Mesothelial cell of epicardium (in vitro differentiated cells): Measurements from ENCODE around the gene LDB1. TPM values are rescaled to one million over a fixed set of nuclear protein-coding genes. Genes with fewer than 3 reads are reported as not detected.

Experiments
- DNase-seq, 2 experiments: peaks; one replicate each; pipeline ENCODE4 v3.0.0; 2021; ENCODE audit warnings: low spot score in 2 of 2; ENCODE audit not compliant: unreplicated experiment in 2 of 2
- H3K27ac Mint-ChIP-seq: 2 replicates; pipeline ENCODE4 v1.8.0; 2021; ENCODE audit warnings: mixed read lengths
- H3K27me3 Mint-ChIP-seq: 2 replicates; pipeline ENCODE4 v1.8.0; 2021; ENCODE audit warnings: low read depth, mixed read lengths
- H3K36me3 Mint-ChIP-seq: 2 replicates; pipeline ENCODE4 v1.8.0; 2021; ENCODE audit warnings: mixed read lengths
- H3K4me1 Mint-ChIP-seq: 2 replicates; pipeline ENCODE4 v1.8.0; 2021; ENCODE audit warnings: mixed read lengths
- H3K4me3 Mint-ChIP-seq: 2 replicates; pipeline ENCODE4 v1.8.0; 2021; ENCODE audit warnings: mild to moderate bottlenecking, moderate library complexity, mixed read lengths
- H3K9me3 Mint-ChIP-seq: 2 replicates; pipeline ENCODE4 v1.8.0; 2021; ENCODE audit warnings: mixed read lengths
- total RNA-seq: library from RNA; stranded (reverse); gene quantifications from 3 replicates; pipeline ENCODE4 v1.2.1, GENCODE V29; 2021
- TF ChIP-seq, protein P1 (sequence below): fragments of 200-600 bp; sonication (generic); IDR thresholded peaks from one replicate; pipeline ENCODE4 v1.5.0; 2021; ENCODE audit warnings: antibody characterized with exemption; ENCODE audit not compliant: unreplicated experiment

LDB1 gene
- total RNA-seq, 1 donor from 2014 or later, result 178 TPM

DNA sequence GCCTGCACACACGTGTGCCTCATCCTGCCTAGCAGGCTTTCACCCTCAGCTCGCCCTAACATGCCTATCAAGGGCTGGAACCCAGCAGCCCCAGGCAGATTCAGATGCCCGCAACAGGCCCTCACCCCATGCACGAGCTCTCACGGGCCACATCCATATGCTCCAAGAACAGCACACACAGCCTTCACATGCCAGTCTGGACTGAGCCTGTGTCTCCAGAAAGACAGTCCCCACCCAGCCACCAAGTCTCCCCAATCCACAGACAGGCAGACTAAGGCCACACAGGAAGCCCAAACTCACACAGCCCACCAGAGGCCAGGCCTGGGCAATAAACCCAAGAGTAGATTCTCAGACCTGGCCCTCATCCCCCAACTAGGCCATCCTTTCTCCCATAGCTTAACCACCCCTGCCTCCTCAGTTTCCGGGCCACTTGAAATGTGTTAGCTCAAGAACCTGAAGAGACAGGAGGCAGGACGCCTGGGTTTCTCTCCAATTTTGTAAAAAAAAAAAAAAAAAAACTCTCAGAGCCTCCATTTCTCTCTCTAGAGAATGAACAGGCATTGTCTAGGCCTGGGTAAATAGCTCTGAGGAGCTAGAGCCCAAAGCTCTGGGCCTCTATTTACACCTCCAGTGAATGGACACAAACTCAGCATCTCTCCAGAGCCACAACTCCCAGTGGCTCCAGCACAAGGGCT lies 6.8 kb downstream of the LDB1 start:
- peaks cover 49% of the 10 kb centered on the region for H3K4me1 Mint-ChIP-seq

DNA sequence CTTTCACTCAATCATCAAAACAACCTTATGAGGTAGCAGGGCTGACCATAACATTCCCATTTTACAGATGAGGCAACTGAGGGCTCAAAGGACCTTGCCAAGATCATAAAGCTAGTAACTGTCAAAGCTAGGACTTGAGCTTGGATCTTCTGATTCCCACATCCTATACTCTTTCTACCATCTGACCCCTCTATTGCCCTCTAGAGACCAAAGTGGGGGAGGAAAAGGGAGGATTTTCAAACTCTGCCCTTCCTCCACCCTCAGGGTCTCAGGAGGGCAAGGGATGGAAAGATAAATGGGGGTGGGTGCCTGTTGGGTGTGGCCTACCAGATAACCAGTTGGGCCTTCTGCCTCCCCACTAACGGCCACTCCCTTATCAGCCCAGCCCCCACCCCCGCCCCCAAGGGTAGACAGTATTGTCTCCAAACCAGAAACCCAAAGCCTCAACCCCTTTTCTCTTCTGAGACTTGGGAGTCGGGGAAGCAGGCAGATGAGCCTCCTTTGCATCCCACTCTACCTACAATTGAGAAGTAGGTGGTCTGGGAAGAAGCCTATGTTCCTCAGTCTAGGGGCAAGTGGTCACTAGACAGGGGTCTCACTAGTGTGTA lies 7.9 kb downstream of the LDB1 start:
- Mint-ChIP-seq H3K4me1 (peaks cover 39% of the 10 kb centered on the region), H3K4me3 (peak overlapping the region; percentile 90), H3K27ac (peak overlapping the region; percentile 82), H3K9me3 (no peaks in the 10 kb centered on the region), H3K36me3 (peaks cover 24% of the 10 kb centered on the region), H3K27me3 (no peaks in the 10 kb centered on the region)
- no peak for DNase-seq
- TF ChIP-seq, protein P1, sequence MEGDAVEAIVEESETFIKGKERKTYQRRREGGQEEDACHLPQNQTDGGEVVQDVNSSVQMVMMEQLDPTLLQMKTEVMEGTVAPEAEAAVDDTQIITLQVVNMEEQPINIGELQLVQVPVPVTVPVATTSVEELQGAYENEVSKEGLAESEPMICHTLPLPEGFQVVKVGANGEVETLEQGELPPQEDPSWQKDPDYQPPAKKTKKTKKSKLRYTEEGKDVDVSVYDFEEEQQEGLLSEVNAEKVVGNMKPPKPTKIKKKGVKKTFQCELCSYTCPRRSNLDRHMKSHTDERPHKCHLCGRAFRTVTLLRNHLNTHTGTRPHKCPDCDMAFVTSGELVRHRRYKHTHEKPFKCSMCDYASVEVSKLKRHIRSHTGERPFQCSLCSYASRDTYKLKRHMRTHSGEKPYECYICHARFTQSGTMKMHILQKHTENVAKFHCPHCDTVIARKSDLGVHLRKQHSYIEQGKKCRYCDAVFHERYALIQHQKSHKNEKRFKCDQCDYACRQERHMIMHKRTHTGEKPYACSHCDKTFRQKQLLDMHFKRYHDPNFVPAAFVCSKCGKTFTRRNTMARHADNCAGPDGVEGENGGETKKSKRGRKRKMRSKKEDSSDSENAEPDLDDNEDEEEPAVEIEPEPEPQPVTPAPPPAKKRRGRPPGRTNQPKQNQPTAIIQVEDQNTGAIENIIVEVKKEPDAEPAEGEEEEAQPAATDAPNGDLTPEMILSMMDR, result no peak

More for the DNA sequence above, 6.8 kb downstream of the LDB1 start:
- Mint-ChIP-seq H3K9me3 (no peaks in the 10 kb centered on the region), H3K27ac (peak overlapping the region; percentile 82), H3K36me3 (peaks cover 20% of the 10 kb centered on the region), H3K4me3 (peak overlapping the region; percentile 90), H3K27me3 (no peaks in the 10 kb centered on the region)
- DNase-seq, result no peak
- TF ChIP-seq, protein P1, result no peak

- no peaks in the 10 kb centered on the region for H3K27me3 Mint-ChIP-seq
- H3K4me3 Mint-ChIP-seq, result no peak overlapping the region
- H3K27ac Mint-ChIP-seq, result no peak overlapping the region
- peaks cover 24% of the 10 kb centered on the region for H3K36me3 Mint-ChIP-seq
- no peak for DNase-seq
- H3K4me1 Mint-ChIP-seq, result peaks cover 29% of the 10 kb centered on the region
- no peaks in the 10 kb centered on the region for H3K9me3 Mint-ChIP-seq
- TF ChIP-seq, protein P1, result no peak
These were observed 8.9 kb downstream of the LDB1 start for GRCh38 chr10:102111276-102111675.

DNA sequence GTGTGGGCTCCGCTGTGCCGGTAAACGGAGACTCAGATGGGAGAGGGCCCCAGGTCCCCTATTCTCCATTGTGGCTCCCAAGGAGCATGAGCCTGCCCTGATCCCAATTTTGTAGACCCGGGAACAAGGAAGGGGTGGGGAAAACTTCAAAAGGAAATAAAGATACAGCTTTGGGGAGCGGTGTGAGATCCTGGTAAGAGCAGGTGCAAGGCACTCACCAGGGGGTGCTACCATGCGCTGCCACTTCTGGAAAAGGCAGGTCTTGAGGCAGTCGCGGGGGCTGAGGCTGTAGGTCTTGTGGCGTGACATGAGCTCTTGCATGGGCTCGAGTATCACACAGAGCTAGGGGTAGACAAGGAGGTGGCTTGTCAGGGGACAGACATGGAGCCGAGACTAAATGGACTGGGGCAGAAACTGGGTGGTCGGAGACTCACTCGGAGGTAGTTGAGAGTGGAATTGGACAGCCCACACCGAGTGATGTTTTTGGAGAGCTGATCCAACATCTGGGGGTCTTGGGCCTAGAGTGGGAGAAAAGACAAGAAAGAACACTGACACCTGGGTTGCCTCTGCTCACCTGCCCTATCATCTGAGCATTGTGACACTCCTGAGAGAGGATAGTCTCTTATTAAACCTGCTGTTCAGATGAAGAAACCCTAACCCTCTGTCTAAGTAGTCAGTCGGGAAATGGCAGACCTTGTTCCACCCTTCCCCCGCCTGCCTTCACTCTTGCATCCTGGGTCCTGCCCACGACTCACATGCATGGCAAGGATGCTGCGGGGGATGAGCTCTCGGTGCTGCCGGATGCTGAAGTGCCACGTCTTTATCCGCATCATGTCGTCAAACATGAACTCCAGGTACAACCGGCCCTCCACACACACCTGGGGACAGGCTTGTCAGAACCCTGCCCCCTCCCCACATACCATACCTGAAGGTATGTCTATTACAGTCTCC lies 10.7 kb downstream of the LDB1 start:
- Mint-ChIP-seq H3K4me3 (no peak overlapping the region), H3K4me1 (peaks cover 15% of the 10 kb centered on the region), H3K27ac (no peak overlapping the region), H3K36me3 (peaks cover 26% of the 10 kb centered on the region), H3K27me3 (no peaks in the 10 kb centered on the region), H3K9me3 (no peaks in the 10 kb centered on the region)
- TF ChIP-seq, protein P1, result no peak
- no peak for DNase-seq

DNA sequence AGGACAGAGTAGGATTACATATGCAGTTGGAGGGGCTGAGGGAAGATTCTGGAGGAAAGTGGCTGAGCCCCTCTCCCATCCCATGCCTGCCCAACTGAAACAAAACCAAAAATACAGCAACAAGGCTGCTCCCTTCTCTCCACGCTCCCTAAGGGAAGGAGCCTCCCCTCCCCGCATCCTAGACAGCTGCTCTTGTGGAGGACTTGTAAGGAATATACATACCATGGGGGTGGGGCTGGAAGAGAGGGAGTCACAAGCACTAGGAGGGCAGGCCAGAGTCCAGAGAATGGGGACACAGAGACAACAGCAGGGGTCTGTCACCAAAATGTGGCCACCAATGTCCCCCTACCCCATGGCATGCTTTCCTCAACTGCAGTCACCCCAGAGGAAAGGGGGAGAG lies 13.2 kb downstream of the LDB1 start:
- no peaks in the 10 kb centered on the region for H3K4me1 Mint-ChIP-seq
- H3K4me3 Mint-ChIP-seq, result no peak overlapping the region
- H3K9me3 Mint-ChIP-seq, result no peaks in the 10 kb centered on the region
- H3K27ac Mint-ChIP-seq, result no peak overlapping the region
- DNase-seq, result no peak
- no peaks in the 10 kb centered on the region for H3K27me3 Mint-ChIP-seq
- H3K36me3 Mint-ChIP-seq, result peaks cover 28% of the 10 kb centered on the region
- TF ChIP-seq, protein P1, result no peak
